ENCODE results near the gene GPATCH2L. TPM values are rescaled to one million over a fixed set of nuclear protein-coding genes. Genes with fewer than 3 reads are reported as not detected.

The GPATCH2L gene
- total RNA-seq, 3 donors from 2014 or later = 45.6 to 74.6 (median 61.6) TPM

DNA sequence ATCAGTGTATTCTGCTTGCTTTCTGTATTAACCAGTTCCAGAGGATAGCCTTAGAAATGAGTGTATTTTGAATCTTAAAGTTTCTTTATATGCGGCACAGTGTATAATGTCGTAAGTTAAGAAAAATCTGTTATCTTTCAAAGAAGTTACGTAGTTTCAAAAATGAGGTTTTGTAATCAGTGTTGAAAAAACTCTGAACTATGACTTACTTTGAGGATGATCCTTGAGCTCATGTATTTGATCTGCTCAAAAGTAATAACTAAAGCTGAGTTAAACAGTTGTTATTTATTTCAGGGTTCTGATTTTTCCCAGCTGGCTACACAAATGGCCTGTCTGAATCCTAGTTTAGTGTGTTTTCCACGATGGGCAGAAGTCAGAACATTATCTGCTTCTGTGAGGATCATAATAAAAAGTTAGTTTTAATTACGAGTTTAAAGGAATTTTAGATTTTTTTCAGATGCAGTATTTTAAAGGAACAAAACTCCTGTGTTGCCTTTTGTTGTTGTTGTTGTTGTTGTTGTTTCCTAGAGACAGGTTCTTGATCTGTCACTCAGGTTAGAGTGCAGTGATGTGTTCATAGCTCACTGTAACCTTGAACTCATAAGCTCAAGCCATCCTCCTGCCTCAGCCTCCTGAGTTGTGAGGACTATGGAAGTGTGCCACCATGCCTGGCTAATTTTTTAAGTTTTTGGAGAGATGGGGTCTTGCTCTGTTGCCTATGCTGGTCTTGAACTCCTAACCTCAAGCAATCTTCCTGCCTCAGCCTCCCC, 52.9 kb downstream of the GPATCH2L start:
- Histone ChIP-seq H3K27ac (no peak overlapping the region), H3K36me3 (peaks cover 4% of the 10 kb centered on the region), H3K9me3 (no peaks in the 10 kb centered on the region), H3K4me1 (no peaks in the 10 kb centered on the region), H3K27me3 (no peaks in the 10 kb centered on the region), H3K4me3 (no peak overlapping the region)
- intact Hi-C loops (cut with DNase I; ENCODE audit: low total_unique reads) = no loop called here
- TF ChIP-seq CTCF (IDR thresholded peaks at IDR 0.05) (no peak), POLR2A (IDR thresholded peaks at IDR 0.05) (no peak), POLR2AphosphoS5 (IDR thresholded peaks at IDR 0.05) (no peak)
- no peak for DNase-seq (ENCODE audit: low spot score in 2 of 2)

DNA sequence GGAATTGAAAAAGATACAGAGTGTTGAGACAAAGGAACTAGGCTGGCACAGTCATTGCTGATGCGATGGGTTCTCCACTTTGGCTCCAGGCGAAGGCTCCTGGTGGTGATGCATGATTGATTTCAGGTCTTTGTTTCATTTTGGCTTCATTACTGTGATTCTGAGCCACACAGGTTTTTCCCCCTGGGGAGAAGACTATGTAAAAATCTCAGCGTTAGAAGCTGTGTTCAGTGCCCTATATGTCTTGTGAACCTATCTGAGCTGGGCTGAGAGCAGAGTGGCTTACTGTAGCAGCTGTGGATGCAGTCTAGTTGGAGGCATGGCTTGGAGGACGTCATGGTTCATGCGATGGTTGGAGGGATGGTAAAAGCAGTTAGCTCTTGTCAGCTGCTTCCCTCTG, 54.0 kb downstream of the GPATCH2L start:
- no peaks in the 10 kb centered on the region for H3K27me3 ChIP-seq
- H3K9me3 ChIP-seq = no peaks in the 10 kb centered on the region
- no peak for TF ChIP-seq CTCF (IDR thresholded peaks at IDR 0.05)
- no peak for TF ChIP-seq POLR2A (IDR thresholded peaks at IDR 0.05)
- no peaks in the 10 kb centered on the region for H3K4me1 ChIP-seq
- peaks cover 4% of the 10 kb centered on the region for H3K36me3 ChIP-seq
- DNase-seq (ENCODE audit: low spot score in 2 of 2) = no peak
- intact Hi-C loops (cut with DNase I; ENCODE audit: low total_unique reads) = no loop called here
- H3K4me3 ChIP-seq = no peak overlapping the region
- H3K27ac ChIP-seq = no peak overlapping the region

GRCh38 chr14:76208340-76208739, 56.6 kb downstream of the GPATCH2L start:
- H3K4me3 ChIP-seq = no peak overlapping the region
- H3K27ac ChIP-seq = no peak overlapping the region
- no peaks in the 10 kb centered on the region for H3K36me3 ChIP-seq
- no peaks in the 10 kb centered on the region for H3K4me1 ChIP-seq
- intact Hi-C loops (cut with DNase I; ENCODE audit: low total_unique reads) = no loop called here
- TF ChIP-seq CTCF (IDR thresholded peaks at IDR 0.05) = no peak
- no peak for TF ChIP-seq POLR2AphosphoS5 (IDR thresholded peaks at IDR 0.05)
- no peak for TF ChIP-seq POLR2A (IDR thresholded peaks at IDR 0.05)
- H3K27me3 ChIP-seq = no peaks in the 10 kb centered on the region
- peaks cover 0 to under 1% of the 10 kb centered on the region in 2 donors for H3K9me3 ChIP-seq
- DNase-seq (ENCODE audit: low spot score in 2 of 2) = no peak

GRCh38 chr14:76212242-76212641, 60.5 kb downstream of the GPATCH2L start:
- H3K9me3 ChIP-seq = peaks cover 0 to 9% of the 10 kb centered on the region in 2 donors
- no peak for TF ChIP-seq POLR2AphosphoS5 (IDR thresholded peaks at IDR 0.05)
- no peak for TF ChIP-seq POLR2A (IDR thresholded peaks at IDR 0.05)
- TF ChIP-seq CTCF (IDR thresholded peaks at IDR 0.05) = no peak
- H3K4me1 ChIP-seq = no peaks in the 10 kb centered on the region
- no peak overlapping the region for H3K4me3 ChIP-seq
- no peaks in the 10 kb centered on the region for H3K27me3 ChIP-seq
- H3K36me3 ChIP-seq = no peaks in the 10 kb centered on the region
- DNase-seq (ENCODE audit: low spot score in 2 of 2) = no peak
- H3K27ac ChIP-seq = no peak overlapping the region
- intact Hi-C loops (cut with DNase I; ENCODE audit: low total_unique reads) = no loop called here

GRCh38 chr14:76217179-76217578, 65.5 kb downstream of the GPATCH2L start:
- Histone ChIP-seq H3K4me3 (no peak overlapping the region), H3K9me3 (peaks cover 0 to 9% of the 10 kb centered on the region in 2 donors), H3K4me1 (no peaks in the 10 kb centered on the region), H3K36me3 (no peaks in the 10 kb centered on the region), H3K27me3 (no peaks in the 10 kb centered on the region), H3K27ac (no peak overlapping the region)
- intact Hi-C loops (cut with DNase I; ENCODE audit: low total_unique reads) = no loop called here
- DNase-seq (ENCODE audit: low spot score in 2 of 2) = no peak
- TF ChIP-seq CTCF (IDR thresholded peaks at IDR 0.05) (no peak), POLR2A (IDR thresholded peaks at IDR 0.05) (no peak), POLR2AphosphoS5 (IDR thresholded peaks at IDR 0.05) (no peak)
